GM20431 (cell line): ENCODE data around the gene SSBP2.
"Not testable (repeated sequence)": the region's sequence is repeated elsewhere in the genome, so short reads cannot be mapped to it uniquely, and the experiment has no call there.

Source experiments
- in situ Hi-C: fragments of 300-500 bp; cut with MseI, MboI; formaldehyde crosslinking; loops from one replicate; pipeline ENCODE4 v1.15.0; 2020; ENCODE audit warnings: low sequenced_read_pairs; ENCODE audit not compliant: unreplicated experiment

The SSBP2 gene

GRCh38 chr5:81608976-81609375 lies 141.9 kb downstream of the SSBP2 start:
- in situ Hi-C loops = no loop called here

DNA sequence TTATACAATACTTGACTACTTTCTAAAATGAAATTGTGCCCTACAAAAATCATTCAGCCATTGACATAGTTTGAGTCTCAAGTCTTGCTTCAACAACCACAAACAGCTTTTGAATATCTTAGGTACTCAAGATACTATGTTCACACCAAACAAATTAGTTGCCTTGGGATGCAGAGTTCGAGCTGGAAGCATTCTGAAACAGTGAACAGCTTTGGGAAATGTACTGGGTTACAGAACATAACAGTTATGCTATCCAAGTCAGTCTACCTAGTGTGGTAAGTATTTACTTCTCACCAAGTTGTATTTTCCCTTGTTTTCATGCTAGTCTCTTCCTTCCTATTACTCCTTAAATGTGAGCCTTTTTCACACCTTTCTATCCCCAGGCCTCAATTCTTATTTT lies 143.2 kb downstream of the SSBP2 start:
- in situ Hi-C loops = no loop called here

DNA sequence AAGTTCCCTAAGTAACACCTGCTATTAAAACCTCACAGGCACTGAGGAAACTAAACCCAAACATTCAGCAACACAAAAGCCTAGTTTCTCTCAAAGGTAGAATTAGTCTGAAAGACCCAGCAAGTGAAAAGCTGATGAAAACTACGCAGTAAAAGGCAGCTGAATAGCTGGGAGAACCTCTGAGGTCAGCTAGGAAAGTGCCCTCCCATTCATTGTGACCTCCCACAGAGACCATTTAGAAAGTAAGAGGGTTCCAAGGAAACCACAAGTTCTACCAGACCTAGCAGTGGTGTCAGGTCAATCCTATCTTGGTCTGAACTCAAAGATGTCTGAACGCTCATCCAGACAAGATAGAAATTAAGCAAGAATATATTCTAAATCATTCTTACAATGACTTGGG lies 144.7 kb downstream of the SSBP2 start:
- in situ Hi-C loops = no loop called here

DNA sequence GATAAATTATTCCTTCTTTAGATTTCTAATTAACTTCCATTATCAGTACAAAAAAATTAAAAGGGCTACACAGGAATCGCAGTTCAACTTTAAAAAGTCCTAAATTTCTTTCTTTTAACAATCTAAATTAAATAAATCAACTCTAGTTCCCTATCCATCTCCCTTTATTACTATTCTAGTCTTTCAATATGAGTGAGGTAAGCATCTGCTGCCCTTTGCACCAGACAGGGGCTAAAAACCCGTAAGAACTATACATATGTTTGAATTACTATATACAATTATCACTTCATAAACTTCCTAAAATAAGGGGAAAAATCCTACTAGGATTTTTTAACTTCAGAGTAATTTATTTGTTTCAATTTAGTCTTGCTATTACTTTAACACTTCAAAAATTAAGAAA lies 145.6 kb downstream of the SSBP2 start:
- in situ Hi-C loops = no loop called here

DNA sequence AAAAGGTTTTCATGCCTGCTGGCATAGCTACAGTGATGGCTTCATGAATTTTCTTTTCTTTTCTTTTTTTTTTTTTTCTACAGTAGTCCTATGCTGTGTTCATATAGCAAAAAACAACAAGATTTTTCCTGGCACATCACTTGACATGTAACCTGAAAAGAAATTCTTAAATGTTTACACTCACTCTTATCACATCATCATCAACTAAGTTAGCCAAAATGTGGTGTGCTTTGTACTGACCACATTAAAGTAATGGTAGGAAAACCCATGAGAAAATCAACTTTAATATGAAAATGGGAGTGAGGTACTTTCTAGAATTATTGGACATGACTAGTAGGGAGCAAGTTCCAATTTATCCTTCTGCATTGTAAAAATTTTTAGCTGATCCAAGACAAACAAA lies 146.7 kb downstream of the SSBP2 start:
- in situ Hi-C loops = no loop called here

- in situ Hi-C loops = no loop called here
Measured at GRCh38 chr5:81601919-81602318, 149.0 kb downstream of the SSBP2 start.

- in situ Hi-C loops = not testable (repeated sequence)
Measured at GRCh38 chr5:81592085-81592484, 158.8 kb downstream of the SSBP2 start.

DNA sequence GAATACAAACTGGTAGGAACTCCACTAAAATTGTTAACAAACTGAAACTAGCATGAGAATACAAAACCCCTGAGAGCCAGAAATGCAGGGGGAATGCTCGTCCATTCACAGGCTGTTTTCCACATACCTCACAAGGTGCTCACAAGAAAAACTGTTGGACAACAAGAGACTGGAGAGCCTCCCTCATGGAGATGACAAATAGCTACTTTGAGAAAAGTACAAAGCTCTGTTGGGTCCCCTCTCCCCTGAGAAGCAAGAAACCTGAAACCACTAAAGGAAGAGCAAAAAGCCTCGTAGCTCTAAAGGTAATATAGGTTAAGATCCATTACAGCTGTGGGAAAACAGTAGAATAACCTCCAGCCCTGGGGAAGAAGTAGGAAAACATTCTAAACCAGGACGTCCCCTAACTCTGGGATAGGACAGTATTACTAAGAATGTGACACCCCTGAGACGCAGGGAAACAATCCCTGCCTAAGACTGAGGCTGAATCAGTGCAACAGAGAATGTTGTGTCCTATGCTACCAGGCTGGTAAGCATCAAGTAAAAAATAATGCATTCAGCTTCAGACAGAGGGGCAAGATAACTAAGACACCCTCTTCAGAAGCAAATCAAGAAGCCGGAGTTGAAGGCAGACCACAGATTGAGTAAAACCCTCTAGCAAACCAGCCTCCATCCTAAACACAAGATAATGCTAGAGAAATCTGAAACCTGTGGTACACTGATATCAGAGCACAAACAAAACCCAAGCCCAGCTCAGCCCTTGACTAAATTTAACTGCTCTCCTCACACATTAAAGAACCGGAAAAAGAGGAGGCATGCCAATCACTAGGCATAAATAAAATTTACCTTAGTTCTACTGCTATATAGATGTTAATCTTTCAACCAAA lies 160.2 kb downstream of the SSBP2 start:
- in situ Hi-C loops = no loop called here

- in situ Hi-C loops = no loop called here
Measured at GRCh38 chr5:81579262-81579924, 171.5 kb downstream of the SSBP2 start.

DNA sequence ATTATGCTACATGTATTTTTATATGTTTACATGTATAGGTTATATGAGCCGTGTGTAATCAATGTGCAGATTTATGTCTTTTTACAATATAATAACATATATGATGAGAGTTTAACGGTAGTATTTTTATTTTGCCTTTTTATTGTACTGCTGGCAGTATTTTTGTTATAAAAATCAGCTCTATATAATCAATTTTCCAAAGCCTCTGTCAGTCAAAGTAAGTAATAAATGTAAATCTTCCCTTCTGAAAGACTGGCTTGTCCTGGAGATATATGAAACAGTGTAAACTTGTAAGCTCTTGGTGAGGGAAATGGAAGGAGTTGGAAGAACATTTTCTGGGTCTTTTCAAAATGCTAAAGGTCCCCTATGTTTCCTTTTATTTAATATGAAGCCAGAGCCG lies 173.8 kb downstream of the SSBP2 start:
- in situ Hi-C loops = no loop called here

- in situ Hi-C loops = no loop called here
Measured at GRCh38 chr5:81575924-81576323, 175.0 kb downstream of the SSBP2 start.

DNA sequence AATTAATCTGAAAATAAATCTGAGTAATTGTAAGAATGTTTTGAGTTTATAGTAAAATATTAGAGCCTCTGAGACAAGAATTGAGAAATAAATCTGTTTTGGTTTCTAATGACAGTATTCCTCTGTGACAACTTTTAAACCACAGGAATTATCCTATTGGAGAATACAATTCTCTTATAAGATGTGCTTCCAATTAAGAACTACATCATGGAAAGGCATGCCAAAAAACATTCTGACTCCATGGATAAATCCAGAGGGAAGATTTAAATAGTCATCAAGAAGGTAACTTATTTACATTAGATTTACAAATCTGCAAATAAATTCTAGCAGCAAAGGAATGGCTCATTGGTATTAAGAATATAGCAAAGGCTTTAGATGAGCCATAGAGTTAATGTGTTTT lies 178.7 kb downstream of the SSBP2 start:
- in situ Hi-C loops = no loop called here

DNA sequence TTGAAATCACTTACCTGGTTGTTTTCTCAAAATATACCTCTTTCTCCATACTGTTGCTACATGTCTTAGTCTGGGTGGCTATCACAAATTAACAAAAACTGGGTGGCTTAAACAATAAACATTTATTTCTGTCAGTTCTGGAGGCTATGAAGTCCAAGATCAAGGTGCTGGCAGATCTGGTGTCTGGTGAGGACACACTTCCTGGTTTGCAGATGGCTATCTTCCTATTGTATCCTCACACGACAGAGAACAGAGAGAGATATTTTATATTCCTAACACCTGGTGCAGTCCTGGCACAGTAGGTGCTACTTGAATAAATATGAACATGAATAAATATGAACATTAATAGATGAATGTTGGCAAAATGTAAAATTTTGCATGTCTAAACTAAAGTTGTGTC lies 192.7 kb downstream of the SSBP2 start:
- in situ Hi-C loops = no loop called here

DNA sequence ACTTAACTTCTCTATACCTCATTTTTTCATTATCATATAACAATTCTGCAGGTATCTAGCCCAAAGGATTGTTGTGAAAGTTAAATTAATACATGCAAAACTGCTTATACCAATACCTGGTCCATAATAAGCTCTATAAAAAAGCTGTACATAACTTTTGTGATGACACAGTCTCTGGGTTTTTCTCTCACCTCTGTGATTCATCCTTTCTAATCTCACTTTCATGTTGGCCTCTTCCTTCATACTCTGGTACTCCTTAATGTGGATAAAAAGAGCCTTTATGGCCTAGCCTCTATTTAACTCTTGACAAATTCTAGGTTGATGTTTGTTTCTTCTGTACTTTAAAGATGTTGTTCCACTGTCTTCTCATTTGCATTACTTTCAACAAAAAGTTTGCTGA lies 194.1 kb downstream of the SSBP2 start:
- in situ Hi-C loops = no loop called here

DNA sequence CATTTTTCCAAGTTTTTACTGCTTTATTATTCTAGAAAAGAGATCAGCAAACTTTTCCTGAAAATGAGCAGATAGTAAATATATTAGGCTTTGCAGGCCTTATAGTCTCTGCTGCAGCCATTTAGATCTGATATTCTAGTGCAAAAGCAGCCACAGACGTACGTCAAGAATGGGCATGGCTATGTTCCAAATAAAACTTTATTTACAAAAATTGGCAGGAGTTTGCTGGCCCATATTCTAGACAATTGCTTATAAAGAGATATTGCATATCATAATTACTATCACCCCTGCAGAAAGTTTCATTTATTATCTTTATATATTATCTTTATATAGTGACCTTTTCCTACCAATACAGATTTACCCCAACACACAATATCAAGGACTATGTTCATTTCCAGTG lies 195.0 kb downstream of the SSBP2 start:
- in situ Hi-C loops = no loop called here

DNA sequence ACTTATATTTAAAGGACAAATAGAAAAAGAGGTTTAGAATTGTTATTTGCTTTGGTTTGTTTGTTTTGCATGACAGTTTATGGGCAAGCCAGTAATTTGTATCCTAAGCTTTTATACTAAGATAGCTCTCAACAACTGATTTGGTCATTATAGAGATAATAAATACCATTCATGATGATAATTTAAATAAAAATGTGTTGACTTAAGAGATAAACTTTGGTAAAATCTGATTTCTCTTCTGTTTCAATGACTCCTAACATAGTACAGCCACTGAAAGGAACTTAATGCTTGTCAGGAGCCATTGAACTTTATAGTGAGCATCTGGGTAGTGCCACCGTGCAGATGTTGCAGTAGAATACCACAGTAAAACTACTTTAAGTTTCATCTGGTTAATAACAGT lies 196.2 kb downstream of the SSBP2 start:
- in situ Hi-C loops = no loop called here

DNA sequence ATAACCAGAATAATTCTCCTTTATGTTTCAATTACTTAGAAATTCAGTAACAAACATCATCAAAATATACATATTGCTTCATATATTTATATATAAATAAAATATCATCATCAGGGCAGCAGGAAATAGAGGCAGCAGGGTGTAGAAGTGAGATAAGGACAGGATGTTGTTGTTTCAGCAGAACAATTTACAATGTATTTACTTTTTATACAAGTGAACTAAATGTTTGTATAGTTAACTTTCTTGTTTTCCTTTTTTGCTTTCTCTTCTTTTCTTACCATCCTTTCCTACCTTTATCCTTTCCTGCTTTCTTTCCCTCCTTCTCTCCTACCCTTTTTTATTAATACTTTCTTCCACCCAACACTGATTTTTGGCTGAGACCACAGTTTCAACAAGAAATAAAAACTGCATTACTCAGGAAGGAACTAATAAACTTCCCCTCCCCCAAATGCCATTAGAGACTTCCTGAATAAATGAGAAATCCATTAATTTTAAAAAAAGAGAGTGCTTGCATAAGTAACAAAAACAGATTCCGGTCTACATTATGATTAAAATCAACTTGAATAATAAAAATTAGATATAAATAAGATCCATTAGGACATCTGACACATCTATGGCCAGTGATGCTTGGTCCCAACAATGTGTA lies 197.2 kb downstream of the SSBP2 start:
- in situ Hi-C loops = no loop called here

DNA sequence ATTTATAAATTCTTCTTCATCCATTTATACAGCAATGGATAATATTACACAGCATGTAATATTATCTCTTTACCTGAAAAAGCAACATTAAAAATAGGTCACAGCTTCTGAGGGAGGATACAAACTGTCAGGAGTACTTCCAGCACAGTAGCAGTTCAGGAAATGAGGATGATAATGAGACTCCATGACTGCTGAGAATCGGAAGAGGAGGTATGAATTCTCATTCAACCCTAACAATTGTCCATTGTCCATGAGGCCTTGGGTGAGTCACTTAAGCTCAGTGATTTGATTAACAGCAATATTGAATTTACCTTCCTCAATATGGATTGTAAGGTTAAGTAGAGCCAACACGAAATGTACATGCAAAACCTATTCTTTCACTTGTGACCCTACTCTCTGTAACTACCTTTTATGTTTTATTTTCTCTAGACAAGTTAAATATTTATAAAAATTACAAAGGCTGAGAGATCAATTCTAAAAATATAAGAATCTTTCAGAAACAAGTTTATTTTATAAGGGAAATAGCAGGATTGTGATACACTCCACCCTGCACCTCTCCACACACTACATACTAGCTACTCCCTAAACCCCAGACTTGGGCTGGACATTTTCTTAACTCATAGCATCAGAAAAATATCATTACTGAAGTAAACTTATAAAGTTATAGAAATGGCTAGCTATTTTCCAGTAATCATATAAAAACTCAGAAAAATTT lies 197.9 kb downstream of the SSBP2 start:
- in situ Hi-C loops = no loop called here

- in situ Hi-C loops = no loop called here
Measured at GRCh38 chr5:81549123-81549522, 201.8 kb downstream of the SSBP2 start.

GRCh38 chr5:81547001-81547400 lies 203.9 kb downstream of the SSBP2 start:
- in situ Hi-C loops = no loop called here

GRCh38 chr5:81545911-81546310 lies 205.0 kb downstream of the SSBP2 start:
- in situ Hi-C loops = no loop called here
